ENCODE data around the gene SERAC1. TPM values are rescaled to one million over a fixed set of nuclear protein-coding genes. Genes with fewer than 3 reads are reported as not detected.

SERAC1 gene
- polyA plus RNA-seq, 1 of the 3 experiments (the other 2 are of a cell fraction) = 5.6 TPM

DNA sequence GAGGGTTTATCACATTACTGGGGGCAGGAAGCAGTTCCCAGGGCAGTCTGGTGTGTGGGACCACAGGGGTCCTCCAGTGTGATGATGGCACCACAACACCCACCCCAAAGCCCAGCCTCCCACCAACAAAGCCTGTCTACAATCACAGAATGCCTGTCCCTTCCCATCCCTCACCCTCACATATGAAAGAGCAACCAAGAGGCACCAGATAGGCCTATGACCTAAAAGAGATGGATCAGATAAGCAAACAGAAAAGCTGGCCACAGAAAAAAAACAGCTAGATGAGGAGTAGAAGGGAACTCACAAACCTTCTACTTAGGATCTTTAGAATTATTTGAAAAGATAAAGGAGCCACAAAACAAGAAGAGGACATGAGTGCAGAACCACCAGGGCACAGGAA is 54.3 kb downstream of the SERAC1 start:
- no peaks in the 10 kb centered on the region for H4K20me1 ChIP-seq (ENCODE audit: insufficient read depth)
- ChIA-PET POLR2A (no interaction called here), CTCF (interaction anchor here (0.7 kb wide), 1 partner anchor 106 kb away, joined by 4 read pairs; no protein-coding TSS in a partner anchor)
- peaks cover 17% of the 10 kb centered on the region for H3F3A ChIP-seq (replicated peaks; ENCODE audit: insufficient read depth)
- no peak overlapping the region for H2AFZ ChIP-seq (ENCODE audit: low read depth)
- no peak overlapping the region for H3K4me2 ChIP-seq
- TF ChIP-seq FOSL2 (IDR thresholded peaks at IDR 0.05; ENCODE audit: borderline replicate concordance, low read depth) = no peak
- no peak for TF ChIP-seq GABPA (IDR thresholded peaks at IDR 0.05; ENCODE audit: low read depth)
- TF ChIP-seq ELF1 (IDR thresholded peaks at IDR 0.05) = no peak
- no peak for TF ChIP-seq SIN3A (IDR thresholded peaks at IDR 0.05; ENCODE audit: borderline replicate concordance, low read depth, low read length)
- TF ChIP-seq RFX5 (IDR thresholded peaks at IDR 0.05; ENCODE audit: low read length) = no peak
- TF ChIP-seq, protein P1, sequence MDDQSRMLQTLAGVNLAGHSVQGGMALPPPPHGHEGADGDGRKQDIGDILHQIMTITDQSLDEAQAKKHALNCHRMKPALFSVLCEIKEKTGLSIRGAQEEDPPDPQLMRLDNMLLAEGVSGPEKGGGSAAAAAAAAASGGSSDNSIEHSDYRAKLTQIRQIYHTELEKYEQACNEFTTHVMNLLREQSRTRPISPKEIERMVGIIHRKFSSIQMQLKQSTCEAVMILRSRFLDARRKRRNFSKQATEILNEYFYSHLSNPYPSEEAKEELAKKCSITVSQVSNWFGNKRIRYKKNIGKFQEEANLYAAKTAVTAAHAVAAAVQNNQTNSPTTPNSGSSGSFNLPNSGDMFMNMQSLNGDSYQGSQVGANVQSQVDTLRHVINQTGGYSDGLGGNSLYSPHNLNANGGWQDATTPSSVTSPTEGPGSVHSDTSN (IDR thresholded peaks at IDR 0.05) = no peak
- TF ChIP-seq MXI1 (IDR thresholded peaks at IDR 0.05; ENCODE audit: low read depth, low read length) = no peak
- no peak for TF ChIP-seq EZH2phosphoT487 (IDR thresholded peaks at IDR 0.05; ENCODE audit: borderline replicate concordance, low read depth)
- TF ChIP-seq EP300 (IDR thresholded peaks at IDR 0.05; ENCODE audit: borderline replicate concordance in 1 of 2, low read depth in 1 of 2, low read length in 1 of 2) = no peak
- no peak for TF ChIP-seq CHD2 (IDR thresholded peaks at IDR 0.05; ENCODE audit: low read length, partially characterized antibody)
- H3K79me2 ChIP-seq (ENCODE audit: insufficient read depth) = no peaks in the 10 kb centered on the region
- H3K9me3 ChIP-seq = no peaks in the 10 kb centered on the region
- H3K4me3 ChIP-seq (ENCODE audit: low read depth in 2 of 2, low read length in 1 of 2) = no peak overlapping the region
- no peak overlapping the region for H3K27ac ChIP-seq (ENCODE audit: low read depth in 2 of 2, low read length in 1 of 2)
- peaks cover 0 to 6% of the 10 kb centered on the region in 2 experiments; a peak in 1 of 4 replicates for H3K4me1 ChIP-seq (ENCODE audit: control insufficient read depth in 1 of 2, insufficient read depth in 2 of 2, low read depth in 1 of 2, low read length in 1 of 2)
- DNase-seq = no peak
- no peaks in the 10 kb centered on the region for H3K9me2 ChIP-seq
- peaks cover 38 to 48% of the 10 kb centered on the region in 2 experiments for H3K36me3 ChIP-seq (replicated peaks in 1 of 2; ENCODE audit: control insufficient read depth in 1 of 2, insufficient read depth in 2 of 2, low read length in 1 of 2)
- H3K27me3 ChIP-seq (ENCODE audit: insufficient read depth) = no peaks in the 10 kb centered on the region
- no peak overlapping the region for H3K9ac ChIP-seq

DNA sequence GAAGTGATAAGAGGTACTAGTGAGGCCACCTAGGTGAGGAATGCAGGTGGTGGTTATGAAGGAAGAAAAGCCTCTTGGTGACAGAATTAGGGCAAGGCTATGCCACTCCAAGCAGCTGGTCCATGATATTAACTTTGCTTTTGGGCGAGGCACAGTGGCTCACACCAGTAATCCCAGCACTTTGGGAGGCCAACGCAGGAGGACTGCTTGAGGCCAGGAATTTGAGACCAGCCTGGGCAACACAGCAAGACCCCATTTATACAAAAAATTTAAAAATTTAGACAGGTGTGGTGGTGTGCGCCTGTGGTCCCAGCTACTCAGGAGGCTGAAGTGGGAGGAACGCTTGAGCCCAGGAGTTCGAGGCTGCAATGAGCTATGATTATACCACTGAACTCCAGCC is 56.1 kb downstream of the SERAC1 start:
- H3K36me3 ChIP-seq (replicated peaks in 1 of 2; ENCODE audit: control insufficient read depth in 1 of 2, insufficient read depth in 2 of 2, low read length in 1 of 2) = peaks cover 36 to 45% of the 10 kb centered on the region in 2 experiments
- H3K9ac ChIP-seq = no peak overlapping the region
- H3K4me1 ChIP-seq (ENCODE audit: control insufficient read depth in 1 of 2, insufficient read depth in 2 of 2, low read depth in 1 of 2, low read length in 1 of 2) = peaks cover 0 to 6% of the 10 kb centered on the region in 2 experiments; a peak in 1 of 4 replicates
- no peaks in the 10 kb centered on the region for H3K9me3 ChIP-seq
- ChIA-PET CTCF (interaction anchor here (1.2 to 1.6 kb wide), 4 partner anchors 14 to 355 kb away, joined by 3 to 7 read pairs (median 5); no protein-coding TSS in a partner anchor), POLR2A (no interaction called here)
- no peaks in the 10 kb centered on the region for H3K79me2 ChIP-seq (ENCODE audit: insufficient read depth)
- H2AFZ ChIP-seq (ENCODE audit: low read depth) = no peak overlapping the region
- 94% methylated on average over 4 of the region's 5 CpGs for WGBS (ENCODE audit: low lambda C conversion rate)
- H3K27ac ChIP-seq (ENCODE audit: low read depth in 2 of 2, low read length in 1 of 2) = no peak overlapping the region
- H3F3A ChIP-seq (replicated peaks; ENCODE audit: insufficient read depth) = peaks cover 22% of the 10 kb centered on the region
- H3K4me2 ChIP-seq = no peak overlapping the region
- no peak for DNase-seq
- no peaks in the 10 kb centered on the region for H3K27me3 ChIP-seq (ENCODE audit: insufficient read depth)
- no peaks in the 10 kb centered on the region for H4K20me1 ChIP-seq (ENCODE audit: insufficient read depth)
- H3K9me2 ChIP-seq = no peaks in the 10 kb centered on the region
- no peak overlapping the region for H3K4me3 ChIP-seq (ENCODE audit: low read depth in 2 of 2, low read length in 1 of 2)
- TF ChIP-seq JUND (IDR thresholded peaks at IDR 0.05) (no peak), RXRA (IDR thresholded peaks at IDR 0.05; ENCODE audit: borderline replicate concordance, low read depth) (no peak), TCF12 (IDR thresholded peaks at IDR 0.05) (no peak), YY1 (IDR thresholded peaks at IDR 0.05; ENCODE audit: low read depth) (no peak), FOXJ3 (CRISPR knock-in tag; IDR thresholded peaks at IDR 0.05) (no peak), POLR2AphosphoS5 (IDR thresholded peaks at IDR 0.05; ENCODE audit: low read depth, low read length) (no peak), FOXM1 (IDR thresholded peaks at IDR 0.05; ENCODE audit: low read depth) (no peak), GATA2 (CRISPR knock-in tag; IDR thresholded peaks at IDR 0.05) (no peak)
- TF ChIP-seq, protein P2, sequence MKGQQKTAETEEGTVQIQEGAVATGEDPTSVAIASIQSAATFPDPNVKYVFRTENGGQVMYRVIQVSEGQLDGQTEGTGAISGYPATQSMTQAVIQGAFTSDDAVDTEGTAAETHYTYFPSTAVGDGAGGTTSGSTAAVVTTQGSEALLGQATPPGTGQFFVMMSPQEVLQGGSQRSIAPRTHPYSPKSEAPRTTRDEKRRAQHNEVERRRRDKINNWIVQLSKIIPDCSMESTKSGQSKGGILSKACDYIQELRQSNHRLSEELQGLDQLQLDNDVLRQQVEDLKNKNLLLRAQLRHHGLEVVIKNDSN (IDR thresholded peaks at IDR 0.05; ENCODE audit: borderline replicate concordance, low read depth) = no peak
- TF ChIP-seq, protein P3, sequence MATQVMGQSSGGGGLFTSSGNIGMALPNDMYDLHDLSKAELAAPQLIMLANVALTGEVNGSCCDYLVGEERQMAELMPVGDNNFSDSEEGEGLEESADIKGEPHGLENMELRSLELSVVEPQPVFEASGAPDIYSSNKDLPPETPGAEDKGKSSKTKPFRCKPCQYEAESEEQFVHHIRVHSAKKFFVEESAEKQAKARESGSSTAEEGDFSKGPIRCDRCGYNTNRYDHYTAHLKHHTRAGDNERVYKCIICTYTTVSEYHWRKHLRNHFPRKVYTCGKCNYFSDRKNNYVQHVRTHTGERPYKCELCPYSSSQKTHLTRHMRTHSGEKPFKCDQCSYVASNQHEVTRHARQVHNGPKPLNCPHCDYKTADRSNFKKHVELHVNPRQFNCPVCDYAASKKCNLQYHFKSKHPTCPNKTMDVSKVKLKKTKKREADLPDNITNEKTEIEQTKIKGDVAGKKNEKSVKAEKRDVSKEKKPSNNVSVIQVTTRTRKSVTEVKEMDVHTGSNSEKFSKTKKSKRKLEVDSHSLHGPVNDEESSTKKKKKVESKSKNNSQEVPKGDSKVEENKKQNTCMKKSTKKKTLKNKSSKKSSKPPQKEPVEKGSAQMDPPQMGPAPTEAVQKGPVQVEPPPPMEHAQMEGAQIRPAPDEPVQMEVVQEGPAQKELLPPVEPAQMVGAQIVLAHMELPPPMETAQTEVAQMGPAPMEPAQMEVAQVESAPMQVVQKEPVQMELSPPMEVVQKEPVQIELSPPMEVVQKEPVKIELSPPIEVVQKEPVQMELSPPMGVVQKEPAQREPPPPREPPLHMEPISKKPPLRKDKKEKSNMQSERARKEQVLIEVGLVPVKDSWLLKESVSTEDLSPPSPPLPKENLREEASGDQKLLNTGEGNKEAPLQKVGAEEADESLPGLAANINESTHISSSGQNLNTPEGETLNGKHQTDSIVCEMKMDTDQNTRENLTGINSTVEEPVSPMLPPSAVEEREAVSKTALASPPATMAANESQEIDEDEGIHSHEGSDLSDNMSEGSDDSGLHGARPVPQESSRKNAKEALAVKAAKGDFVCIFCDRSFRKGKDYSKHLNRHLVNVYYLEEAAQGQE (IDR thresholded peaks at IDR 0.05; ENCODE audit: low read depth, low read length) = no peak
- TF ChIP-seq, protein P1 (IDR thresholded peaks at IDR 0.05) = no peak
- TF ChIP-seq, protein P4, sequence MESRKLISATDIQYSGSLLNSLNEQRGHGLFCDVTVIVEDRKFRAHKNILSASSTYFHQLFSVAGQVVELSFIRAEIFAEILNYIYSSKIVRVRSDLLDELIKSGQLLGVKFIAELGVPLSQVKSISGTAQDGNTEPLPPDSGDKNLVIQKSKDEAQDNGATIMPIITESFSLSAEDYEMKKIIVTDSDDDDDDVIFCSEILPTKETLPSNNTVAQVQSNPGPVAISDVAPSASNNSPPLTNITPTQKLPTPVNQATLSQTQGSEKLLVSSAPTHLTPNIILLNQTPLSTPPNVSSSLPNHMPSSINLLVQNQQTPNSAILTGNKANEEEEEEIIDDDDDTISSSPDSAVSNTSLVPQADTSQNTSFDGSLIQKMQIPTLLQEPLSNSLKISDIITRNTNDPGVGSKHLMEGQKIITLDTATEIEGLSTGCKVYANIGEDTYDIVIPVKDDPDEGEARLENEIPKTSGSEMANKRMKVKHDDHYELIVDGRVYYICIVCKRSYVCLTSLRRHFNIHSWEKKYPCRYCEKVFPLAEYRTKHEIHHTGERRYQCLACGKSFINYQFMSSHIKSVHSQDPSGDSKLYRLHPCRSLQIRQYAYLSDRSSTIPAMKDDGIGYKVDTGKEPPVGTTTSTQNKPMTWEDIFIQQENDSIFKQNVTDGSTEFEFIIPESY (IDR thresholded peaks at IDR 0.05; ENCODE audit: borderline replicate concordance, low read depth) = no peak

Data from SK-N-SH (cell line).